Heart right ventricle (tissue), 16 donors: ENCODE results near the gene RBM20. TPM values are rescaled to one million over a fixed set of nuclear protein-coding genes. Genes with fewer than 3 reads are reported as not detected.
"Not testable (repeated sequence)": the region's sequence is repeated elsewhere in the genome, so short reads cannot be mapped to it uniquely, and the experiment has no call there.

Experiments used
- ATAC-seq, 8 donors: fragments of 200-7000 bp; cut with Tn5 transposase; one replicate each; pipeline ENCODE4 v1.9.1; 2020; ENCODE audit warnings: mild to moderate bottlenecking in 8 of 8, moderate library complexity in 8 of 8, moderate number of reproducible peaks in 1 of 8
- DNase-seq, 2 donors: peaks; one replicate each; pipeline ENCODE4 v3.0.0-alpha.2; 2020
- H3K27ac ChIP-seq, 10 donors: fragments of 200-600 bp; sonication (generic) in 2 of 10; one replicate each; pipeline versions ENCODE4 v1.5.0 to v1.8.0; 2020 to 2022; ENCODE audit warnings: mild to moderate bottlenecking in 3 of 10
- H3K27me3 ChIP-seq, 7 donors: fragments of 200-600 bp; one replicate each; pipeline ENCODE4 v1.8.0; 2021 to 2022; ENCODE audit warnings: mild to moderate bottlenecking in 2 of 7
- H3K36me3 ChIP-seq, 9 donors: fragments of 200-600 bp; sonication (generic) in 1 of 9; one replicate each; pipeline versions ENCODE4 v1.5.0 to v1.8.0; 2020 to 2022; ENCODE audit warnings: mild to moderate bottlenecking in 2 of 9
- H3K4me1 ChIP-seq, 9 donors: fragments of 200-600 bp; sonication (generic) in 1 of 9; one replicate each; pipeline versions ENCODE4 v1.5.0 to v1.8.0; 2020 to 2022; ENCODE audit warnings: mild to moderate bottlenecking in 4 of 9
- H3K4me3 ChIP-seq, 10 donors: fragments of 200-600 bp; sonication (generic) in 2 of 10; one replicate each; pipeline versions ENCODE4 v1.5.0 to v1.8.0; 2020 to 2022; ENCODE audit warnings: mild to moderate bottlenecking in 7 of 10, moderate library complexity in 2 of 10
- H3K9me3 ChIP-seq, 11 donors: fragments of 200-600 bp in 10 of 11; sonication (generic) in 2 of 11; one replicate each; pipeline versions ENCODE4 v1.5.0 to v1.8.0; 2013 to 2022; ENCODE audit warnings: mild to moderate bottlenecking in 2 of 11, control low read depth in 1 of 11, moderate library complexity in 1 of 11
- WGBS, 2 donors: extraction: QIAGEN DNeasy Blood & Tissue Kit; methylation state at CpG; one replicate each; pipeline ENCODE4 v1.1.7; 2013; ENCODE audit warnings: inconsistent platforms in 1 of 2; 5-methylcytosine and 5-hydroxymethylcytosine counted together
- intact Hi-C, 10 donors: fragments of 100-400 bp; cut with DNase I; formaldehyde crosslinking; loops; one replicate each; pipeline versions ENCODE4 v1.11.1 to v1.14.2; 2022
- polyA plus RNA-seq, 2 donors: library from polyadenylated mRNA; stranded (reverse); fragments of 200-250 nt; gene quantifications; one replicate each; pipeline ENCODE4 v1.2.3, GENCODE V29; 2013
- total RNA-seq, 10 donors: library from RNA; stranded (reverse); fragmentation: NEBNext Ultra II Directional in 3 of 10; extraction: Animal tissue kit (Norgen Biotek cat#: 25700) in 3 of 10; gene quantifications; one replicate each; pipeline versions ENCODE4 v1.2.1 to v1.2.4, GENCODE V29; 2021 to 2023
- TF ChIP-seq, protein P1 (sequence below), 9 donors: fragments of 200-600 bp; sonication (generic) in 2 of 9; IDR thresholded peaks; one replicate each; pipeline versions ENCODE4 v1.5.0 to v1.8.0; 2021 to 2022; ENCODE audit warnings: antibody characterized with exemption in 9 of 9, mild to moderate bottlenecking in 5 of 9, moderate library complexity in 1 of 9
- donor health status: Arrhythmogenic right ventricular cardiomyopathy.
- donor health status: ischemic (EF 13 %, LVEDD 7.1; RV severe dilation, severe dysfunction).
- donor health status: healthy with polysubstance abuse.
- donor health status: DM: no; HTN: yes; CAD: no.
- donor health status: DM: no; HTN: no; CAD: no.
- donor health status: ischemic (EF 25% LVEDD 6.9; RV normal size, moderate dysfunction).
- donor health status: ischemic (EF 25% LVEDD 5.7; RV mildly dilated, moderate dysfunction).
- donor health status: healthy.
- donor health status: DM: yes; HTN: yes; CAD: no.
- donor health status: Ischemic cardiomyopathy.
- donor health status: ischemic (EF 35%, LVEDD 5.7; RV mildly dilated, moderate dysfunction).
- donor health status: nonischemic (EF 11% LVEDD 7.7; RV severe dilation, severe dysfunction).
- donor health status: DM: yes; HTN: yes; CAD: no.
- donor health status: PGD.
- donor health status: ischemic (EF 29% LVEDD 5.4; RV normal size, mild dysfunction).
- donor health status: nonischemic (EF 23%, LVEDD 6.1; RV moderate dilation, normal function).

Gene RBM20
- total and polyA plus RNA-seq, 12 donors, result 10.1 to 186 (median 134) TPM

DNA sequence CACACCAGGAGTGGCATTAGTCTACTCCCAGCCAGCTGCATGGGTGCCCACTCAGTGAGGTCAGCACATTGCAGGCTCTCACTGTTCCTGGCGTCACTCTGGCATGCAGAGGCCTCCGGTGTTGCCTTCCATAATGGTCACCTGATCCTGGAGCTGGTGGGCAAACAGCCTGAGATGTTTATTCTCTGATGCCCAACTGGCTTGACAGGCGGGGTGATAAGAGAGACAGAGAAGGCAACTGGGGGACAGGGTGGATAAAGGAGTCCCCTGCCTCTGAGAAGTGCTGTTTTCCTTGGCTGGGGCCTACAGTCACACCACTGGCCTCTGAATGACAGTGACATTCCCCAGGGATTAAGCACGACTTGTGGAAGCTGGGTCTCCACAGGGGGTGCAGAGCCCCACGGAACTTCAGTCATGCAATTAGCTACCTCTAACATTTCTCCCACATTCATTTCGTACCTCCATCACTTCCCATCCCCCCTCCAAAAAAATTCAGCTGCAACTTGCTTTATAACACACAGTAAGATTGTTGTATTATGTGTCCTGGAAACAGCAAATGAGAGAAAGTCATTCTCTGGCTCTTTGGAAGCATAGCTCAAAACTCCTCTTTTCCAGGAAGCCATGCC is 7.1 kb upstream of the RBM20 start:
- WGBS, 2 donors, result 24 to 41% methylated on average over 6 of the region's 6 CpGs
- intact Hi-C loops, result no loop called here

DNA sequence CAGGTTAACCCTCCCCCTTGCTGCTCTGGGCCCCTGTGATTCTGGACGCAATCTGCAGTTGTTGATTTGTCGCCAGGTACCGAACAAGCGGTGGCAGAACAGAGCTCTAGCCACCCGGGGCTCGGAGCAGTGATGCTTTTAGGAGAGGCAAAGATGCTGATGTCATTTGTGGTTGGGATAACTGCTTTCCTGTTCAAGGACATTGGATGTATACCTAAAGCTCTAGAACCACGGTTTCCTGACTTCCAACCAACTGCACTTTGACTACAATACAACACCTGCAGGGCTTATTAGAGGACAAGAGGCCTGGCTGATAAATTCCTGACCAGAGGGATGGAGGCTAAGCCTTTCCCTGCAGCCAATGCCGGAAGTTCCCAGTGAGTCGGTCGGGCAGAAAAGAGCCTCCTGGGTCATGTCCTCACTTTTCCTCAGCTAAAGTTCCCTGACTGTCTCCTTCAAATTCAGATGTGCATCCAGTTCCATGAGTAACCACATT is 6.5 kb upstream of the RBM20 start:
- WGBS, 2 donors, result 13 to 19% methylated on average over 10 of the region's 10 CpGs
- ATAC-seq (peak in 6 of 8 donors; percentile 22 to 36 (median 32)), DNase-seq (no peak)
- Histone ChIP-seq H3K27ac (peak overlapping the region in 9 of 10 donors; percentile 59 to 85 (median 82)), H3K9me3 (no peaks in the 10 kb centered on the region), H3K4me1 (peaks cover 0 to 44% (median 22%) of the 10 kb centered on the region in 9 donors), H3K4me3 (no peak overlapping the region), H3K27me3 (peaks cover 0 to 24% (median 11%) of the 10 kb centered on the region in 7 donors), H3K36me3 (no peaks in the 10 kb centered on the region)
- intact Hi-C loops, result no loop called here
- TF ChIP-seq, protein P1, sequence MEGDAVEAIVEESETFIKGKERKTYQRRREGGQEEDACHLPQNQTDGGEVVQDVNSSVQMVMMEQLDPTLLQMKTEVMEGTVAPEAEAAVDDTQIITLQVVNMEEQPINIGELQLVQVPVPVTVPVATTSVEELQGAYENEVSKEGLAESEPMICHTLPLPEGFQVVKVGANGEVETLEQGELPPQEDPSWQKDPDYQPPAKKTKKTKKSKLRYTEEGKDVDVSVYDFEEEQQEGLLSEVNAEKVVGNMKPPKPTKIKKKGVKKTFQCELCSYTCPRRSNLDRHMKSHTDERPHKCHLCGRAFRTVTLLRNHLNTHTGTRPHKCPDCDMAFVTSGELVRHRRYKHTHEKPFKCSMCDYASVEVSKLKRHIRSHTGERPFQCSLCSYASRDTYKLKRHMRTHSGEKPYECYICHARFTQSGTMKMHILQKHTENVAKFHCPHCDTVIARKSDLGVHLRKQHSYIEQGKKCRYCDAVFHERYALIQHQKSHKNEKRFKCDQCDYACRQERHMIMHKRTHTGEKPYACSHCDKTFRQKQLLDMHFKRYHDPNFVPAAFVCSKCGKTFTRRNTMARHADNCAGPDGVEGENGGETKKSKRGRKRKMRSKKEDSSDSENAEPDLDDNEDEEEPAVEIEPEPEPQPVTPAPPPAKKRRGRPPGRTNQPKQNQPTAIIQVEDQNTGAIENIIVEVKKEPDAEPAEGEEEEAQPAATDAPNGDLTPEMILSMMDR (IDR thresholded peaks at IDR 0.05), result no peak

More for the DNA sequence above, 7.1 kb upstream of the RBM20 start:
- Histone ChIP-seq H3K27me3 (peaks cover 0 to 19% (median 5%) of the 10 kb centered on the region in 7 donors), H3K4me3 (no peak overlapping the region), H3K36me3 (no peaks in the 10 kb centered on the region), H3K9me3 (no peaks in the 10 kb centered on the region), H3K4me1 (peaks cover 0 to 44% (median 22%) of the 10 kb centered on the region in 9 donors), H3K27ac (peak overlapping the region; percentile 38 to 85 (median 80))
- ATAC-seq (peak; percentile 47 to 94 (median 86)), DNase-seq (peak; percentile 54 to 75)
- TF ChIP-seq, protein P1 (IDR thresholded peaks at IDR 0.05), result no peak

DNA sequence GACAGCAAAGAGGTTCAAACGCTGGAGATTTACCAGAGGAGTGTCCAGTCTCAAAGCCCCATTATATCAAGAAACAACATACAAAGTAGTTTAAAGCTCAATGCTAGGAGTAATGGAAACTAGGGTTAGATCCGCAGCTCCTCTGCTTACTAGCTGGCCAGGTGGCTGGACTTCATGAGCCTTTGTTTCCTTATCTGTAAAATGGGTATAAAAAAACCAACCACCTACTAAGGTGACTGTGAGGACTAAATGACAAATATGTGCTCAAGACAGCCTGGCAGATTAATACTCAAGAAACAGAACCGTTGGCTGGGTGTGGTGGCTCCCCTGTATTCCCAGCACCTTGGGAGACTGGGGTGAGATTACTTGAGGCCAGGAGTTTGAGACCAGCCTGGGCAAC is 5.8 kb upstream of the RBM20 start:
- no peak for ATAC-seq
- 81 to 88% methylated on average over 3 of the region's 3 CpGs for WGBS, 2 donors

DNA sequence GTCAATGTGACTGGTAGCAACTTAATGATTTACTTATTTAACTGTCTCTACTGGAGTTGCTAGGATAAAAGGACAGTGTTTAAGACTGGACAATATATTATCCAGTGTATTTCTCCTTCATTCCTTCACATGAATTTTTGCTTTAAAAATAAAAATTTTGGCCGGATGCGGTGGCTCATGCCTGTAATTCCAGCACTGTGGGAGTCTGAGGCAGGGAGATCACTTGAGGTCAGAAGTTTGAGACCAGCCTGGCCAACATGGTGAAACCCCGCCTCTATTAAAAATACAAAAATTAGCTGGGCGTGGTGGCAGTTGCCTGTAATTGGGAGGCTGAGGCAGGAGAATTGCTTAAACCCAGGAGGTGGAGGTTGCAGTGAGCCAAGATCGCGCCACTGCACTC is 5.1 kb upstream of the RBM20 start:
- H3K4me3 ChIP-seq, H3K27ac ChIP-seq, DNase-seq, ATAC-seq, H3K36me3 ChIP-seq, H3K9me3 ChIP-seq, intact Hi-C loops: not testable (repeated sequence)
- Histone ChIP-seq H3K27me3 (peaks cover 0 to 39% (median 25%) of the 10 kb centered on the region in 7 donors), H3K4me1 (peaks cover 0 to 57% (median 32%) of the 10 kb centered on the region in 9 donors)
- 92 to 94% methylated on average over 6 of the region's 6 CpGs for WGBS, 2 donors

More for the DNA sequence above, 5.8 kb upstream of the RBM20 start:
- Histone ChIP-seq H3K27ac (peak overlapping the region in 6 of 10 donors; percentile 79 to 85 (median 83)), H3K27me3 (peaks cover 0 to 32% (median 18%) of the 10 kb centered on the region in 7 donors), H3K4me1 (peaks cover 0 to 50% (median 25%) of the 10 kb centered on the region in 9 donors), H3K9me3 (no peaks in the 10 kb centered on the region), H3K36me3 (no peaks in the 10 kb centered on the region), H3K4me3 (no peak overlapping the region)
- no peak for DNase-seq
- TF ChIP-seq, protein P1 (IDR thresholded peaks at IDR 0.05), result no peak
- intact Hi-C loops, result no loop called here

DNA sequence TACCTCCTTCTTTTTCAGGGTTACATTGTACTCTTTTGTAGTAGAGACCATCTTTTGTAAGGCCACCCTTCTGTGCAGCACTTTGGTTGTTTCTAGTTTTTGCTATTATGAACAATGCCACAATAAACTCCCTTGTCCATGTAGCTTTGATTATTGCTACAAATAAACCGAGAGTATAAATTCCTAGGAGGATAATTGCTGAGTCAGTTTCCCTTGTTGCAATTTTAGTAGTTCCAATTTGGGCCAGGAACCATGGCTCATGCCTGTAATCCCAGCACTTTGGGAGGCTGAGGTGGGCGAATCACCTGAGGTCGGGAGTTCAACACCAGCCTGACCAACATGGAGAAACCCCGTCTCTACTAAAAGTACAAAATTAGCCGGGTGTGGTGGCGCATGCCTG is 4.3 kb upstream of the RBM20 start:
- peaks cover 0 to 53% (median 36%) of the 10 kb centered on the region in 9 donors for H3K4me1 ChIP-seq
- 79 to 87% methylated on average over 3 to 6 of the region's 6 CpGs for WGBS, 2 donors
- H3K27me3 ChIP-seq, result peaks cover 0 to 47% (median 33%) of the 10 kb centered on the region in 7 donors
- DNase-seq, H3K36me3 ChIP-seq, ATAC-seq, H3K4me3 ChIP-seq, H3K9me3 ChIP-seq, H3K27ac ChIP-seq: not testable (repeated sequence)
- intact Hi-C loops, result loop anchor here in 1 of 10 donors (5.0 to 10.0 kb wide), 2 partner anchors 42 to 135 kb away; no protein-coding TSS in a partner anchor
